ENCODE measurements around the gene BABAM1. TPM values are rescaled to one million over a fixed set of nuclear protein-coding genes. Genes with fewer than 3 reads are reported as not detected.

BABAM1 gene
- total and polyA plus RNA-seq, 9 of the 15 experiments (the other 6 are each of a cell fraction or from before 2014, with no cell fraction given), result 14.7 to 160 (median 113) TPM

GRCh38 chr19:17220207-17220758, 47.0 kb upstream of the BABAM1 start (continued):
- no peak for TF ChIP-seq ZHX1 (conservative IDR thresholded peaks at IDR 0.05; ENCODE audit: low read length)
- 0 out of 2 replicates have a peak, but pooled peaks have one; percentile 26 for TF ChIP-seq ESRRA (IDR thresholded peaks at IDR 0.05; ENCODE audit: borderline replicate concordance, low read depth)
- TF ChIP-seq FOXK1 (CRISPR knock-in tag; IDR thresholded peaks at IDR 0.05; ENCODE audit: borderline replicate concordance), result no peak
- peak; percentile 90 for TF ChIP-seq ZNF384 (IDR thresholded peaks at IDR 0.05; ENCODE audit: low read depth, low read length)
- TF ChIP-seq ZNF146 (CRISPR knock-in tag; IDR thresholded peaks at IDR 0.05; ENCODE audit: unreplicated experiment), result no peak
- no peak for TF ChIP-seq XRCC3 (IDR thresholded peaks at IDR 0.05)
- TF ChIP-seq MTA2 (IDR thresholded peaks at IDR 0.05; ENCODE audit: low read depth), result no peak
- no peak for TF ChIP-seq GMEB1 (CRISPR knock-in tag; IDR thresholded peaks at IDR 0.05)
- no peak for TF ChIP-seq IRF1 (CRISPR knock-in tag; IDR thresholded peaks at IDR 0.05; ENCODE audit: borderline replicate concordance)
- no peak for TF ChIP-seq ZBTB2 (IDR thresholded peaks at IDR 0.05)
- no peak for TF ChIP-seq ZNF431 (CRISPR knock-in tag; IDR thresholded peaks at IDR 0.05)
- no peak for TF ChIP-seq ZNF445 (CRISPR knock-in tag; IDR thresholded peaks at IDR 0.05; ENCODE audit: low read depth)
- no peak for TF ChIP-seq NR4A1 (CRISPR knock-in tag; IDR thresholded peaks at IDR 0.05)
- no peak for TF ChIP-seq NR4A1 (tag; IDR thresholded peaks at IDR 0.05)
- TF ChIP-seq ZNF184 (CRISPR knock-in tag; IDR thresholded peaks at IDR 0.05), result no peak
- TF ChIP-seq NFRKB (IDR thresholded peaks at IDR 0.05; ENCODE audit: low read depth), result peak; percentile 64
- no peak for TF ChIP-seq CHAMP1 (IDR thresholded peaks at IDR 0.05)
- no peak for TF ChIP-seq HSF4 (CRISPR knock-in tag; IDR thresholded peaks at IDR 0.05; ENCODE audit: borderline replicate concordance)
- TF ChIP-seq ETS2 (tag; IDR thresholded peaks at IDR 0.05; ENCODE audit: borderline replicate concordance, poor library complexity, severe bottlenecking), result no peak

Measured in K562 (cell line).